Smooth muscle cell of bladder (primary cell): ENCODE results near the gene MSH5. TPM values are rescaled to one million over a fixed set of nuclear protein-coding genes. Genes with fewer than 3 reads are reported as not detected.

Experiments used
- total RNA-seq: library from RNA; depleted of rRNA; stranded (reverse); fragments of >200 nt; gene quantifications from 2 replicates; pipeline ENCODE4 v1.2.3, GENCODE V29; 2014

Gene MSH5
- 3.2 and 3.3 TPM in 2 replicates for total RNA-seq

DNA sequence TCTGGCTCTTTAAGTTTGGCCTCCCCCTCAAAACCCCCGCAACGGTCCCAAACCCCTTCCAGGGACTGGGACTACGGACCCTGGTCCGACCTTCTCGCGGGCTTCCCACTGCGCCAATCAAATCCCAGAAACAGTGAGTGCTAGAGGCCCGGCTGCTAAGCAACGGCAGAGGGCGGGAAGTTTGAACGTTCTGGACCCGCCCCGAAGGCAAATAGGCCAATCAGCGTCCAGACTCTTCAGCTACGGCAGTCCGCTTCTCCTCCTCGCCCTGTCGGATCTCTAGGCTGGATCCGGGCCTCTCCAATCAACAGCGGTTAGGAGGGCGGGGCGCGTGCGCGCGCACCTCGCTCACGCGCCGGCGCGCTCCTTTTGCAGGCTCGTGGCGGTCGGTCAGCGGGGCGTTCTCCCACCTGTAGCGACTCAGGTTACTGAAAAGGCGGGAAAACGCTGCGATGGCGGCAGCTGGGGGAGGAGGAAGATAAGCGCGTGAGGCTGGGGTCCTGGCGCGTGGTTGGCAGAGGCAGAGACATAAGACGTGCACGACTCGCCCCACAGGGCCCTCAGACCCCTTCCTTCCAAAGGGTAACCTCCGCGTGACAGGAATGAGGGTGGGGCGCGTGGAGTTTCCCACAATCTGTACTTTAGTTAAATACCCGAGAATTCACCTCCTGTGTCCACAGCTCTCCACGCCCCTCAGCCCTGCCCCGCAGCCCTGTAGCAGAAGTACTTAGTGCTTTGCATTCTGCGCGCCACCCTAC, at the start of gene MSH5:
Gene MSH5 (plus strand): TSS at position 367 of the 758 bp plus-strand sequence. CDS start 462 bp downstream, outside the sequence.

DNA sequence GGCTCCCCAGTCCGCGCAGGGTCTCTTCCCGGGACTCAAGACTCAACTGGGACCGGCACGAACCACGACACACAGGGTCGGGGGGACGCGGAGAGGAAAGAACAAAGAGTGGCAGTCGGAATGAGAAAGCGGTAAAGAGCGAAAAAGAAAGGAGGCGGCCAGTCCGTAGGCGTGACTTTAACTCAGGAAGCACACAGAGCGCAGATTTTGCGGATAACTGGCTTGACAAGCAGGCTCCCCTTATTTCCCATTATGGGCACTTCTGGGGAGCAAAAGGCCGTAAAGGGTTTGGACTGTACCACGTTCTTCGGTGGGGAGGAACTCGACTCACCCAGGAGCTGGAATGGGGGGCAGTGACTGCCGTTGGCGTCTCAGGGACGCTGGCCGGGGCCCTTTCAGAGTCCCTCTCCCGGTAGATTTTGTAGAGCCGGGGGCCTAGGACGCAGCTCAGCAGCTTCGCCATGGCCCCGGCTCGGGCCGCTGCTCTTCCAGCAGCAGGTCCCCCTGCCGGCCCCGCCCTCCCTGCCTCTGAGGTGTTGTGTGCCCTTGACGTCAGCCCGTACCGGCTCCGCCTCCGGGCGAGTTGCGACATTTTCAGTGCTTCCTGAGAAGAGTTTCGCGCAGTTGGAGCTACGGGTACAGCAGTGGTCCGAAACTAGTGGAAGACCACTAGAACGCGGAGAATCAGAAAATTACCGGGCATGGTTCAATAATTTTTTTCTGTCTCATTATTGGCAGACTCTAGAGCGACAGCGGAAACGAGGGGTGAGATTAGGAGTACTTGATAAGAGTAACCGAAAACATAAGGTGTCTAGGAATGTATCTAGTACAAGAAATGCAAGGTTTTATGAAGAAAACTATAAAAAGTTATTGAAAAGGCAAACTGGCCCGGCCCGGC, 36.7 kb upstream of the MSH5 start, which contains the start of gene ABHD16A:
Gene ABHD16A (minus strand): TSS at position 506 of the 898 bp plus-strand sequence. CDS start 43 bp downstream, at position 463.

DNA sequence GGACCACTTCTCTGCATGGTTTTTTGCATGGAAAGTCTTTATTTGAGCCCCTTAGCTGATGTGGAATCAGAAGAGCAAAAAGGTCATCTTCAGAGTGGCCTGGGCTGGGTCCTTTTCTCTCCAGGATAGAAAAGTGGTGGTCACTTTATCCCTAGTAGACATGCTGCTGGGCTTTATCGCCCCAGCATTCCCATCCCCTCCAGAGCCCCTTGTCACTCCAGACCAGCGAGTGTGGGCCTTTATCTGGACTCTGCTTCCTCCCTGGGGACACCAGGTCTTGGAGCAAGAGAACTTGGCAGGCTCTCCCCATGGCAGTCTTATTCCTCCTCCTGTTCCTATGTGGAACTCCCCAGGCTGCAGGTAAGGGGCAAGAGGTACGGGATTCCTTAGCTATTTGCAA, 33.2 kb upstream of the MSH5 start, which contains the start of gene LY6G6F:
Gene LY6G6F (plus strand): TSS at position 268 of the 400 bp plus-strand sequence. CDS start 41 bp downstream, at position 309.

DNA sequence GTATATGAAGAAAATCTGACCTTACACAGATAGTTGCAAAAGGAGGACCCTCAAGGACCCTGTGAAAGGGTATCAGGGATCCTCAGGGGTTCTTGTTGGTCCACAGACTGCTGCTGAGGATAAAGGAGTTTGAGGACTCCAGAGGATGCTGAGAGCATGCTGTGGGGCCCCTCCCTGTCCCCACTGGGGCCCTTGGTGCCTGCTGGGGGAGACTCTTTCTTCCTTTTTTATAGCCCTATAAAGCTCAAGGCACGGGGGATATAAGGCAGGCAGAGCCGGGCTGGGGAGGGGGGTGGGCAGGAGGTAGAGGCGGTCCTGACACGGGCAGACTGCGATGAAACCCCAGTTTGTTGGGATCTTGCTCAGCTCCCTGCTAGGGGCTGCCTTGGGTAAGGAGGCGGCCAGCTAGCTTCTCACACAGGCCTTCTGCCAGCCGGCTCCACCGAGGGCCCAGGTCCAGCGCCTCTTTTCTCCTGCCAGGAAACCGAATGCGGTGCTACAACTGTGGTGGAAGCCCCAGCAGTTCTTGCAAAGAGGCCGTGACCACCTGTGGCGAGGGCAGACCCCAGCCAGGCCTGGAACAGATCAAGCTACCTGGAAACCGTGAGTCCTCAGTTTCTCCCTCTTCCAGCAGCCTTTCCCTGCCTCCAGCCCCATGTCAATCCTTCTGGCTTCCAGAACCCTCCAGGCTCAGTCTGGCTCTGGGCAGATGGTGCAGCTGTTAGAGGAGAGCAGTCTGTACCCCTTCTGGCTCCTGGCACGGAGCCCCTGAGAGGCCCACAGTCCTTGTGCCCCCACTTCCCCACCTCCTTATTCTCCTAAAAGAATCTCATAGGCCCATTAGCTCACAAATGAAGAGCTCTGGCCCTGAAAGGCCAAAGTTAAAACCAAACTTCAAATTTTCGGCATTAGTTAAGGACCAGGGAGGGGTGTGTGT, 24.5 kb upstream of the MSH5 start, which contains the start of gene LY6G6D:
Gene LY6G6D (plus strand): TSS at position 327 of the 937 bp plus-strand sequence. CDS start 8 bp downstream, at position 335.

DNA sequence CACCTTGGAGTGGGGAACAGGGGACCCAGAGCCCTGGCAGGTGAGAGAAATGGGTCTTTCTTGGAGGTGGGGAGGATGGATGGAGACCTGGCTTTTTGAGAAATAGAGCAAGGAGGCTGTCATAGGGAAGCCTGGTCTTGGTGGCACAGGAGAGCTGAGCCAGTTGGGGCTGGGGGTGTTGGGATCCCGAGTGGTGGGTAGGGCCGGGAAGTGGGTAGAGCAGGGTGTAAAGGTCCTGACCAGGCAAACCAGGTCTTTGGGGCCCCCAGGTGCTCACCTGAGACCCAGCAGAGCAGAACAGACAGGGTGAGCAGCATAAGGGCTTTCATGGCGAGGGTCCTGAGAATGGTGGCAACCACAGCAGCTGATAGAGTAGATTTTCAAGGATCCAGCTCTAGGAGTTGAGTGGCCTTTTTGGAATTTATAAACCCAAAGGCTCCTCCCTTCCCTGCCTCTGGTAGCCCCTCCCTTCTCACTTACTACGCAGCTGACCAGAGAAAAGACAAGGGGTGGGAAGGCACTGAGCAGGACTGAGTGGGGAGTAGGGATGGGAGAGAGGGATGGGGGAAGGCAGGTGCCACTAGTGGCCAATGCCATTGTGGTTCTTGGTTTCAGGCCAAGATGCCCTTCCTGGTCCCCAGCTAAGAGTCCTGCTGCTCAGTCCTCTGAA, 18.3 kb upstream of the MSH5 start, which contains the start of gene LY6G6C:
Gene LY6G6C (minus strand): TSS at position 396 of the 670 bp plus-strand sequence. CDS start 67 bp downstream, at position 329.

DNA sequence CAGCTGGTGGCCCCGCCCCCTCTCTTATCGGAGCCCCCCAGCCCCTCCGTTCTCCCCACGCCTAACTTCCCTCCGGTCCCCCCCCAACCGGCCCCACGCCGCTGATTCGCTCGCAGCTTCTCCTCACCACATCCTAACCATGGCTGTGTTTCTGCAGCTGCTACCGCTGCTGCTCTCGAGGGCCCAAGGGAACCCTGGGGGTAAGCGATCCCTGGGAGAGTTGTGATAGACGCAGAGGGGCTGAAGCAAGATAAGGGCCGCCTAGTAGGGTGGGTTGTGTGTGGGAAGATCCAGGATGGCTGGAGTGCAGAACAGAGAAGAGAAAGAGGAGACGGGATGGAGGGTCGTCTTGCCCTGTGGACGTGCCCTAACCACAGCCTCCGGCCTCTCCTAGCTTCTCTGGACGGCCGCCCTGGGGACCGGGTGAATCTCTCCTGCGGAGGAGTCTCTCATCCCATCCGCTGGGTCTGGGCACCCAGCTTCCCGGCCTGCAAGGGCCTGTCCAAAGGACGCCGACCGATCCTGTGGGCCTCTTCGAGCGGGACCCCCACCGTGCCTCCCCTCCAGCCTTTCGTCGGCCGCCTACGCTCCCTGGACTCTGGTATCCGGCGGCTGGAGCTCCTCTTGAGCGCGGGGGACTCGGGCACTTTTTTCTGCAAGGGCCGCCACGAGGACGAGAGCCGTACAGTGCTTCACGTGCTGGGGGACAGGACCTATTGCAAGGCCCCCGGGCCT, 16.4 kb upstream of the MSH5 start, which contains the start of gene MPIG6B:
Gene MPIG6B (plus strand): TSS at position 129 of the 735 bp plus-strand sequence. CDS start 11 bp downstream, at position 140.

DNA sequence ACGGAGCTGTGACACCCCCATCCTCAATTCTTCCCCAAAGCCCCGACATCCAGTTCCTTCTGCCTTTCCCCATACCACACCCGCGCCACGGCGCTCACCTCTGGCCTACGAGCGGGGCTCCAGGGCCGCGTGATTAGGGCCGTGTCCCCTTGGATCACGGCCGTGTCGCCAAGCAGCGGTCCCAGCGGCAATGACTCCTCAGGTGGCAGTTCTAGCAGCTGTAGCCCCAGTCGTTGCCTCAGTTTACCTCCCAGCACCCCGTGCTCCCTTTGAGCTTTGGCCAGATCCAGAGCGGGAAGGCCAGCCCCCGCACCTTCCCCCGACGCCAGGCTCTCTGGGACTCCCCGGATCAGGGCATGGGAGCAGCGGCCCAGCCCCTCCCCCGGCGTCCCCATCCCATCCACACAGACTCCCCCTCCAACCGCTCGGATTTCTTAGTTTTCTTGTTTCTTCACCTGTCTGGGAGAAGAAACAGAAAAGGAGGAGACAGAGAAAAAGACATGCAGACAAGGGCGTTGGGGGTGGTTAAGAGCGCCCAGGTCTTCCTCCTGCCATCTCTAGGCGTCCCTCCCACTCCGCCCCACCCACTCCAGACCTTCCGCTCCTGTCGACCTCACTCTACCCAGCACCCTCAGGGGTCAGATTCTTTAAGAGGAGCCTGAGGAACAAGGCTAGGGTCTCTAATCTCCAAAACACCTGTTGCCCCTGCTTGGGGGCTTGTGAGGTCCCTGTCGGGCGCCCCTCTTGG, 10.9 kb upstream of the MSH5 start, which contains the start of gene DDAH2:
Gene DDAH2 (minus strand): TSS at position 533 of the 748 bp plus-strand sequence. CDS start 138 bp downstream, at position 395.

DNA sequence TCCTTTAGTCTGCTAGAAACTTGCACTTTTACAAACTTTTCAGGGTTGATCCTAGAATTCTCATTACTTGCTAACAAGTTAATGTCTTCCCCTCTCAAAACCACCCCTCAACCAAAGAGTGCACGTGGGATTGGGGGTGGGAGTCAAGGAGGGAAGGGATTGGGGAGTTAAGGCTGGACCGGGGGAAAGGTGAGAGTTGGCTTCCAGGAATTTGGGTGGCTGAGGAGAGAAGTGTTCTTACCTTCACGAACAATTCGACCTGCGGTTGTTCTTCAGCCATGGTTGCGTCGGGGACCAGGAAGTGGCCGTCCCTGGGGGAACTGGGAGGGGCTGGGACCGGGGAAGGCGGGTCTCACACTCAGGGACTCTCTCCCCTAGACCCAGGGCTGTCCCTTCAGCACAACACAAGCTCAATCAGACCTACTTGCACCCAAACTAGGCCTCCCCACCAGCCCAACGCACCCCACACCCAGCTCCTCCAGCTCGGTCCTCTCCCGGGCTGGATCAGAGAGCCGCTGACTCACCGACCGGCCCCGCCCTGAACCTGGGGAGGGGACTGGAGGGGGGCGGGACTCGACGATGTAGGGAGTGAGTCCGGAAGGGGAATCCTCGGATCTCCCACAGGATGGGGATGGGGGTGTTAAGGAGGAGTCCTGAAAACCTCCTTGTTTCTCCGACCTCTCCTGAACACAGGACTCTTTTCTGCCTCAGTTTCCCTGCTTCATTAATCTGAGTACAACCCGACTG, 3.6 kb upstream of the MSH5 start, which contains the start of gene CLIC1:
Gene CLIC1 (minus strand): TSS at position 510 of the 747 bp plus-strand sequence. CDS start 230 bp downstream, at position 280.

DNA sequence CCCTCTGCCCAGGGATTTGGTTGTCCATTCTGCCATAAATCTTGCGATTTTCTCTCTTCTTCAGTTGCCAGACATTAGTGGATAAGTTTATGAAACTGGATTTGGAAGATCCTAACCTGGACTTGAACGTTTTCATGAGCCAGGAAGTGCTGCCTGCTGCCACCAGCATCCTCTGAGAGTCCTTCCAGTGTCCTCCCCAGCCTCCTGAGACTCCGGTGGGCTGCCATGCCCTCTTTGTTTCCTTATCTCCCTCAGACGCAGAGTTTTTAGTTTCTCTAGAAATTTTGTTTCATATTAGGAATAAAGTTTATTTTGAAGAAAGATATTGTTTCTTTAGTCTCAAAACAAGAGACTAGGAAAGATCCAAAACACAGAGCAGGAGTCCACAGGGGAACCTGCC, 22.6 kb downstream of the MSH5 start, which contains the start of gene SAPCD1:
Gene SAPCD1 (plus strand): TSS at position 301 of the 400 bp plus-strand sequence. CDS start 399 bp downstream, outside the sequence.

DNA sequence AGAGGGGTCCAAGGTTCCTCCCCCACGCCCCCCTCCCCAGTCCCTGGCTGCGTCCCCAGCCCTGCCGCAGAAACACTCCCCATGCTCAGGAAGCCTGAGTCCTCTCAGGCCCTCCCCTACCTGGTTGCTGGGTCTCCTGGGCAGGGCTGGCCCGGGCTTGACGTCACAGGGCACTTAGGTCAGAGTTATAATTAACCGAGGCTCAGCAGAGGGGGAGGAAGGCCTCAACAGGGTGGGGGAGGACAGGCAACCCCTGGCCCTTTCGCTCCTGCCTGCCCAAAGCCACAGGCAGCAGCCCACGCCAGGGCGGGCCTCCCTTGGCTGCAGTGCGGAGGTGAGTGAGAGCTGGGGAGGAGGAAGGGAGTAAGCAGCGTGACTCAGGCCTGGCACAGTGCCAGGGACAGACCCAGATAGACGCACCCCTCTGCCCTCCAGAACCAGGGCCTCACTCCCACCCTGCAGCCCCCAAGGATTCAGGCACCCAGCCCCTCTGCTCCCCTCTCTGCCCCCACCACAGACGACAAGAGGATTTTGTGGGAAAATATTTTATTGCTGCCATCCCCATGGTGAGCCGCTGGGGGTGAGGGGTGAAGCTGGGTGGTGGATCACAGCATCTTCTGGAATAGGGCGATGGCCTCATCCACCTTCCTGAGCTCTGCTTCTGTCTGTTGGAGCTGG, 37.3 kb downstream of the MSH5 start, which contains the start of gene VWA7:
Gene VWA7 (minus strand): TSS at position 340 of the 678 bp plus-strand sequence. CDS start 549 bp downstream, outside the sequence.

DNA sequence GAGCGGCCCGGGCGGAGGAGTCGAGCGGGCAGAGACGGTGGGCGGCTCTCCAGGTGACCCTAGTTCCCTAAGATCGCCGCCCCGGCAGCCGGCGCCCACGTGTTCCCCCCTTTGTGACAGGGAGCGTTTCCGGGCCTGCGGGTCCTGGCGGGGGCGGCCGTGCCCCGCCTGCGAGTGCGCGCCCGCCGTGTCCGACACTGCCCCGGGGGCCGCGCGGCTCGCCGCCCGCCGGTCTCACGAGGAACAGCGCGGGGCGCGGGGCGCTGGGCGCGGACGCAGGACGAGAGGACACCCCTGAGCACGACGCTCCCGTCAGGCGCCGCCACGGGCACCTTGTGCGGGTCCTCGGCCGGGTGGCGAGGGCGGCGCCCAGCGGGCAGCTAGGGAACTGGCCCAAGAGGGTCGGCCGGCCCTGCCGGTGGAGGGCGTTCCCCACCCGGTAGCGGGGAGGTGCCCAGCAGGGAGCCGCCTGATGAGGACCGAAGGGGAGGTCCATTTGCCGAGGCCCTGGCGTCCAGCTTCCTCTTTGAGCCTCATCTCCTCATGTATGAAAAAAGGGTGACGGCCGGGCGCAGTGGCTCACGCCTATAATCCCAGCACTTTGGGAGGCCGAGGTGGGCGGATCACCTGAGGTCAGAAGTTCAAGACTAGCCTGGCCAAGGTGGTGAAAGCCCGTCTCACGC, 56.0 kb downstream of the MSH5 start, which contains the start of gene VARS1:
Gene VARS1 (minus strand): TSS at position 137 of the 683 bp plus-strand sequence. CDS start 535 bp downstream, outside the sequence.

DNA sequence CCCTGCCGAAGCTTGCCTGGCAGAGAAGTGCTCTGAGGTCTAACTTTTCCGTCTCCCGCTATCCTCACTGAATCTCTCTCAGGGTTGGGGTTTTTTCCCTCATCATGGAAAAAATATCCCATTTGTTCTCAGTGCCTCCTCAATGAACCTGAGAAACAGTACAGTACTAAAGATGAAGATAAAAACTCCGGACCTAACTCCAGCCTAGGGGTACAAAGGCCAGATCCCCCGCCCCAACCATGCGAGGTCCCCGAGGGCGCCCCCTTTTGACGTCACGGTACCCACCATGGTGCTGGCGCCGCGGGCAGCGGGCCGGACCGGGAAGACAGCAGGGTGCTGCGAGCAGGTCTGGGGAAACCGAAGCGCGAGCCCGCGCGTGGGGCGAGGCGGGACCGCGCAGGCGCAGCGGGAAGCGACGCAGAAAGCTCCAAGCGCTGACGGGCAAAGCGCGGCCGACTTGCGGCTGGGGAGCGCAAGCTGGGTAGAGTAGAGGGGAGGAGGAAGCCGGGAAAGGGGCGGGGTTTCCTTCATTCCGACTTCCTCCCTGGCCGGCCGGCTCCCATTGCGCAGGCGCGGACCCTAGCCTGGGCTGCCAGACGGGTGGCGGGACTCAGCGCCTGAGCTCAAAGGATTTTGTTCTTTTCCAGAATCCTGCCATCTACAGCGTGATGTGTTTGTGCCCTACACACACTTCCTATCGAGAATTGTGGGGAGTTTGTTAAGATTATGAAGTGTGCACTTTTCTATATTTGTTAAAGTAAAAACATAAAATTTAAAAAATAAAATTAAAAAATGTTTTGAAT, 66.9 kb downstream of the MSH5 start, which contains the start of gene LSM2:
Gene LSM2 (minus strand): TSS at position 497 of the 803 bp plus-strand sequence. CDS start 209 bp downstream, at position 288.

